ENCODE results near the gene SIK2. TPM values are rescaled to one million over a fixed set of nuclear protein-coding genes. Genes with fewer than 3 reads are reported as not detected.

The SIK2 gene
- total RNA-seq, 1 experiment from 2014 or later, result 13.9 TPM

- no TSS peak for BruUV-seq (replicated peaks)
- Mint-ChIP-seq H3K27me3 (ENCODE audit: unreplicated experiment) (no peaks in the 10 kb centered on the region), H3K4me3 (ENCODE audit: low read depth, unreplicated experiment) (no peak overlapping the region), H3K4me1 (ENCODE audit: low read depth, unreplicated experiment) (peaks cover 17% of the 10 kb centered on the region), H3K36me3 (ENCODE audit: insufficient read depth, unreplicated experiment) (no peaks in the 10 kb centered on the region), H3K27ac (ENCODE audit: unreplicated experiment) (no peak overlapping the region), H3K9me3 (ENCODE audit: low read depth, unreplicated experiment) (no peaks in the 10 kb centered on the region)
- CTCF ChIA-PET, result no interaction called here
- TF ChIP-seq CTCF (IDR thresholded peaks at IDR 0.05; ENCODE audit: unreplicated experiment), result no peak
- no peak for DNase-seq
- intact Hi-C loops (cut with micrococcal nuclease; ENCODE audit: unreplicated experiment), result no loop called here
Observed at GRCh38 chr11:111574373-111575225, 27.6 kb upstream of the SIK2 start.

- no peaks in the 10 kb centered on the region for H3K9me3 Mint-ChIP-seq (ENCODE audit: low read depth, unreplicated experiment)
- intact Hi-C loops (cut with micrococcal nuclease; ENCODE audit: unreplicated experiment), result no loop called here
- BruUV-seq (replicated peaks), result no TSS peak
- no peak for DNase-seq
- no peaks in the 10 kb centered on the region for H3K27me3 Mint-ChIP-seq (ENCODE audit: unreplicated experiment)
- H3K4me1 Mint-ChIP-seq (ENCODE audit: low read depth, unreplicated experiment), result peaks cover 17% of the 10 kb centered on the region
- TF ChIP-seq CTCF (IDR thresholded peaks at IDR 0.05; ENCODE audit: unreplicated experiment), result no peak
- H3K4me3 Mint-ChIP-seq (ENCODE audit: low read depth, unreplicated experiment), result no peak overlapping the region
- no peak overlapping the region for H3K27ac Mint-ChIP-seq (ENCODE audit: unreplicated experiment)
- H3K36me3 Mint-ChIP-seq (ENCODE audit: insufficient read depth, unreplicated experiment), result no peaks in the 10 kb centered on the region
- CTCF ChIA-PET, result no interaction called here
Observed at GRCh38 chr11:111575740-111576139, 26.5 kb upstream of the SIK2 start.

GRCh38 chr11:111577821-111578220 is 24.4 kb upstream of the SIK2 start:
- no peak overlapping the region for H3K27ac Mint-ChIP-seq (ENCODE audit: unreplicated experiment)
- TF ChIP-seq CTCF (IDR thresholded peaks at IDR 0.05; ENCODE audit: unreplicated experiment), result no peak
- H3K4me1 Mint-ChIP-seq (ENCODE audit: low read depth, unreplicated experiment), result peaks cover under 1% of the 10 kb centered on the region
- no peaks in the 10 kb centered on the region for H3K9me3 Mint-ChIP-seq (ENCODE audit: low read depth, unreplicated experiment)
- no TSS peak for BruUV-seq (replicated peaks)
- H3K36me3 Mint-ChIP-seq (ENCODE audit: insufficient read depth, unreplicated experiment), result no peaks in the 10 kb centered on the region
- no peak for DNase-seq
- H3K4me3 Mint-ChIP-seq (ENCODE audit: low read depth, unreplicated experiment), result no peak overlapping the region
- H3K27me3 Mint-ChIP-seq (ENCODE audit: unreplicated experiment), result no peaks in the 10 kb centered on the region
- intact Hi-C loops (cut with micrococcal nuclease; ENCODE audit: unreplicated experiment), result no loop called here
- CTCF ChIA-PET, result no interaction called here

- no peaks in the 10 kb centered on the region for H3K27me3 Mint-ChIP-seq (ENCODE audit: unreplicated experiment)
- TF ChIP-seq CTCF (IDR thresholded peaks at IDR 0.05; ENCODE audit: unreplicated experiment), result no peak
- intact Hi-C loops (cut with micrococcal nuclease; ENCODE audit: unreplicated experiment), result no loop called here
- no peak for DNase-seq
- no TSS peak for BruUV-seq (replicated peaks)
- H3K4me3 Mint-ChIP-seq (ENCODE audit: low read depth, unreplicated experiment), result no peak overlapping the region
- H3K27ac Mint-ChIP-seq (ENCODE audit: unreplicated experiment), result no peak overlapping the region
- CTCF ChIA-PET, result no interaction called here
- no peaks in the 10 kb centered on the region for H3K36me3 Mint-ChIP-seq (ENCODE audit: insufficient read depth, unreplicated experiment)
- peaks cover 10% of the 10 kb centered on the region for H3K4me1 Mint-ChIP-seq (ENCODE audit: low read depth, unreplicated experiment)
- no peaks in the 10 kb centered on the region for H3K9me3 Mint-ChIP-seq (ENCODE audit: low read depth, unreplicated experiment)
Observed at GRCh38 chr11:111581341-111581740, 20.9 kb upstream of the SIK2 start.

Data from Calu3 (cell line).